Parathyroid adenoma (tissue), 2 donors: ENCODE measurements around the gene DYNLRB1.
"Not testable (repeated sequence)": the region's sequence is repeated elsewhere in the genome, so short reads cannot be mapped to it uniquely, and the experiment has no call there.

Experiments
- H2AFZ ChIP-seq: fragments of 300-600 bp; sonication (generic); one replicate; pipeline ENCODE4 v1.7.0; 2017; ENCODE audit warnings: antibody characterized with exemption, mild to moderate bottlenecking
- H3K27ac ChIP-seq: fragments of 300-600 bp; sonication (generic); one replicate; pipeline ENCODE4 v1.7.0; 2017
- H3K27me3 ChIP-seq: fragments of 300-600 bp; sonication (generic); one replicate; pipeline ENCODE4 v1.7.0; 2017; ENCODE audit warnings: low read length; ENCODE audit not compliant: control insufficient read depth, insufficient read depth
- H3K36me3 ChIP-seq: fragments of 300-600 bp; sonication (generic); one replicate; pipeline ENCODE4 v1.7.0; 2017; ENCODE audit warnings: low read length; ENCODE audit not compliant: control insufficient read depth, insufficient read depth
- H3K4me1 ChIP-seq: fragments of 300-600 bp; sonication (generic); one replicate; pipeline ENCODE4 v1.7.0; 2017; ENCODE audit warnings: control low read depth
- H3K4me2 ChIP-seq: fragments of 300-600 bp; sonication (generic); one replicate; pipeline ENCODE4 v1.7.0; 2017; ENCODE audit warnings: low read length
- H3K4me3 ChIP-seq: fragments of 300-600 bp; sonication (generic); one replicate; pipeline ENCODE4 v1.7.0; 2017; ENCODE audit warnings: low read depth, low read length
- H3K79me2 ChIP-seq: fragments of 300-600 bp; sonication (generic); one replicate; pipeline ENCODE4 v1.7.0; 2017; ENCODE audit warnings: control low read depth
- H3K9ac ChIP-seq: fragments of 300-600 bp; sonication (generic); one replicate; pipeline ENCODE4 v1.7.0; 2017; ENCODE audit warnings: mild to moderate bottlenecking
- H3K9me3 ChIP-seq: fragments of 300-600 bp; sonication (generic); one replicate; pipeline ENCODE4 v1.7.0; 2017; ENCODE audit warnings: low read length; ENCODE audit not compliant: control insufficient read depth
- CTCF ChIP-seq: fragments of 300-600 bp; sonication (generic); IDR thresholded peaks from one replicate; pipeline ENCODE4 v1.7.0; 2017; ENCODE audit warnings: antibody characterized with exemption, mild to moderate bottlenecking
- donor health status: primary hyperparathyroidism.

The DYNLRB1 gene

DNA sequence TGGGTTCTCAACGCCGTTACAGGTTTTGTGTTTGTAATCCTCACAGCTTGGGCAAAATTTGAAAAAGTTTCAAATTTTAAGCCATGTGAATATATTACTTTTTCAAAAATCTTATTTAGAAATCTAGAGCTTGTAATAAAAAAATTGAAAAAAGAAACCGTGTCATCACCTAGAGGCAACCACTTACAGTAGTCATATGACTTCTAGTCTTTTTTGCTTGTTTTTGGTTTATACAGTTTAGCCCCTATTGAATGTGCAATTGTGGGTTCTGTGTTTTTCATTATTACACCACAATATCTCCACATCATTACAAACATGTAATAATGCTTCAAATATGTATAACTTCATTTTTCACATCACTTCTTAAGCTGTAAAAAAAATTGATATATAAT, 888 bp downstream of the DYNLRB1 start:
- no peak for TF ChIP-seq CTCF
- H3K27me3 ChIP-seq, result no peaks in the 10 kb centered on the region
- peak overlapping the region; percentile 95 for H3K4me3 ChIP-seq
- H3K79me2 ChIP-seq, result peaks cover 39% of the 10 kb centered on the region
- peak overlapping the region; percentile 89 for H3K4me2 ChIP-seq
- no peak overlapping the region for H3K9ac ChIP-seq
- no peaks in the 10 kb centered on the region for H3K36me3 ChIP-seq
- H2AFZ ChIP-seq, result no peak overlapping the region
- H3K9me3 ChIP-seq, result no peaks in the 10 kb centered on the region
- H3K4me1 ChIP-seq, result peaks cover 3% of the 10 kb centered on the region
- H3K27ac ChIP-seq, result no peak overlapping the region

DNA sequence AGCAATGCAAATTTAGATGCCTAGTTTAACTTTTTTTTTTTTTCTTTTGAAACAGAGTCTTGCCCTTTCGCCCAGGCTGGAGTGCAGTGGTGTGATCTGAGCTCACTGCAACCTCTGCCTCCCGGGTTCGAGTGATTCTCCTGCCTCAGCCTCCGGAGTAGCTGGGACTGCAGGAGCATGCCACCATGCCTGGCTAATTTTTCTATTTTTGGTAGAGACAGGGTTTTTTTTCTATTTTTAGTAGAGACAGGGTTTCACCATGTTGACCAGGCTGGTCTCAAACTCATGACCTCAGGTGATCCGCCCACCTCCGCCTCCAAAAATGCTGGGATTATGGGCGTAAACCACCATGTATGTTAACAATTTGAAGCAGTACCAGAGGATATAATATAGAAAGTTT, 2.6 kb downstream of the DYNLRB1 start:
- H3K4me1 ChIP-seq, H3K9ac ChIP-seq, H3K4me2 ChIP-seq, H3K9me3 ChIP-seq, H3K27me3 ChIP-seq, H2AFZ ChIP-seq, H3K27ac ChIP-seq, H3K36me3 ChIP-seq, H3K4me3 ChIP-seq: not testable (repeated sequence)
- peaks cover 54% of the 10 kb centered on the region for H3K79me2 ChIP-seq

DNA sequence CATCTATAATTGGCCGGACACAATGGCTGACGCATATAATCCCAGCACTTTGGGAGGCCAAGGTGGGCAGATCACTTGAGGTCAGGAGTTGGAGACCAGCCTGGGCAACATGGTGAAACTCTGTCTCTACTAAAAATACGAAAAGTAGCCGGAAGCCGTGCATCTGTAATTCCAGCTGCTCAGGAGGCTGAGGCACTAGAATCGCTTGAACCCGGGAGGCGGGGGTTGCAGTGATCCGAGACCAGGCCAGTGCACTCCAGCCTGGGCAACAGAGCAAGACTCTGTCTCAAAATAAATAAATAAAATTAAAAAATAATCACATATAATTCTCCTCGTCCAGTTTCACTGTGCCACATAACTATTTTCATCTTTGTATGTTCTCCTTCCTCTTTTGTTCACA, 3.6 kb downstream of the DYNLRB1 start:
- H3K4me2 ChIP-seq, H3K9me3 ChIP-seq, H3K4me3 ChIP-seq, H3K27ac ChIP-seq, H2AFZ ChIP-seq, H3K27me3 ChIP-seq, H3K36me3 ChIP-seq, H3K4me1 ChIP-seq, H3K9ac ChIP-seq: not testable (repeated sequence)
- peaks cover 62% of the 10 kb centered on the region for H3K79me2 ChIP-seq

DNA sequence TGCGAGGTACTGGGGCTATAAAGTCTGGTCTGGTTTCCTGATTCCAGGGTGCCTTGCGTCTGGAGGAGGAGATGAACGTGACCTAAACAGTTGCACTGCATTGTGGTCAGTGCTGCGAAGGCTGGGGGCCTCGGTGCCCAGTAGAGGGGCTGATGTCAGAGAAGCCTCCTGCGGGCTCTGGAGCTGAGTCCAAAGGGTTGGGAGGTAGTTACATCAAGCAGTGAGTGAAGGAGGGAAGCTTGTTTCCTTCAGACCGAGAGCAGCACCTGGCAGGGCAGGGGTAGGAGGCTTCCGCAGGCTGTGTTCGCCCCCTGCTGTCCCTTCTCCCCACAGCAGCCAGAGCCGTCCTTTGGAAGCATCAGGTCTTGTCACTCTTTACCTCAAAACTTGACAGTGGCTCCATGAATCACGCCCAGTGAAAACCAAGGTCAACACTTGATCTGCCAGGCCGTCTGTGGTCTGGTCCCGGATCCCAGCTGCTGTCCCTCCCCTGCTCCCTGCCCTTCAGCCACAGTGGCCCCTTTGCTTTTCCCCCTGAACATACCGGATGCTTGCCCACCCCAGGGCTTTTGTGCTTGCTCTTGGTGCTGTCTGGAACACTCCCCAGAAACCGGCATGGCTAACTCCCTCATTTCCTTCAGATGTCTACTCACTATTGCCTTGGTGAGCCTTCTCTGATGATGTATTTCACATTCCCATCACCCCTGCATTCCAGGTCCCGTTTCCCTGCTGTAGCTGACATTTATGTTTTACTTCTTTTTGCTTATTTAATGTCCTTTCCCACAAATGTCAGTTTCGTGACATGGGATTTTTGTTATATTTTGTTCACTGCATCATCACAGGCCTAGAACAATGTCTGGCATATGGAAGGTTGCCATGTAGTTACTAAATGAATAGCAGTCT, 7.0 kb downstream of the DYNLRB1 start:
- H3K79me2 ChIP-seq, result peaks cover 68% of the 10 kb centered on the region
- H3K9ac ChIP-seq, result no peak overlapping the region
- H3K4me1 ChIP-seq, result peaks cover 10% of the 10 kb centered on the region
- H3K4me2 ChIP-seq, result no peak overlapping the region
- peak; percentile 37 for TF ChIP-seq CTCF
- no peaks in the 10 kb centered on the region for H3K27me3 ChIP-seq
- no peak overlapping the region for H3K4me3 ChIP-seq
- H3K27ac ChIP-seq, result no peak overlapping the region
- no peak overlapping the region for H2AFZ ChIP-seq
- H3K9me3 ChIP-seq, result no peaks in the 10 kb centered on the region
- H3K36me3 ChIP-seq, result no peaks in the 10 kb centered on the region

- no peaks in the 10 kb centered on the region for H3K36me3 ChIP-seq
- H3K4me2 ChIP-seq, result no peak overlapping the region
- no peak for TF ChIP-seq CTCF
- no peaks in the 10 kb centered on the region for H3K27me3 ChIP-seq
- H3K9ac ChIP-seq, result no peak overlapping the region
- H2AFZ ChIP-seq, result no peak overlapping the region
- peaks cover 10% of the 10 kb centered on the region for H3K4me1 ChIP-seq
- H3K9me3 ChIP-seq, result no peaks in the 10 kb centered on the region
- no peak overlapping the region for H3K4me3 ChIP-seq
- H3K79me2 ChIP-seq, result peaks cover 67% of the 10 kb centered on the region
- H3K27ac ChIP-seq, result no peak overlapping the region
Measured at GRCh38 chr20:34524426-34524825, 8.2 kb downstream of the DYNLRB1 start.
